Measurements from ENCODE around the gene UPF1.
"Not testable (repeated sequence)": the region's sequence is repeated elsewhere in the genome, so short reads cannot be mapped to it uniquely, and the experiment has no call there.

The UPF1 gene

DNA sequence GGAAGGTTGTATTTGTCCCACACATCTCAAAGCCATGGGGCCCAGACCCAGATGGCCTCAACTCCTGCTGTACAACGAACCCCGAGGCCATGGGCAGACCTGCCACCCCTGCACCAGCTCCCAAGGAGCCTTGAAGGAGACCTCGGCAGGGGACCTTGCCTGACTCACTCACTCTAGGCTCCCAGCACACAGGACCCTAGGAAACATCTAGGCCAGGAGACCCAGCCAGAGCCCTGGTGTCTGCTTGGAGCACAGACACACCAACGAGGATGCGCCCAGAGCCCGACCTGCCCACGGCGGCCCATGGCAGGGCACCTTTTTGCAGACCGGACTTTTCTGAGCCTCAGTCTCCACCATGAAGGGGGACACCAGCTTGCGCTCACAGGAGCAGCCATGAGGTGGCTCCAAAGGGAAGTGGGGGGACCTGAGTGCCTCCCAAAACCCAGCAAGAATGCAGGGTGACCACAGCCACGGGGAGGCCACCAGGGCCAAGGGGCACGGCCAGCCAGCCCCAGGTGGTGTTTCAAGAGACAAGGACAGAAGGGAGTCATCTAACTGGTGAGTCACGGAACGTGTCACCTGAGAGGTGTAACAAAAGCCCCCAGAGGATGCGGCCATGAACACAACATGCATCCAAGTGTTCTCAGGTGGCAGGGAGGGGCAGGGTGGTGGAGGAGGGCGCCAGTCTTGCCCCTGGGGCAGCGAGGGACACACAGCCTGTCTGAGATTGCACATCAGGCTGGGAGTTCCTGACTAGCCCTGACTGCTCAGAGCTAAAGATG, 69.1 kb downstream of the UPF1 start:
- no peak for DNase-seq

- DNase-seq: no peak
Measured at GRCh38 chr19:18901491-18901890, 69.7 kb downstream of the UPF1 start.

DNA sequence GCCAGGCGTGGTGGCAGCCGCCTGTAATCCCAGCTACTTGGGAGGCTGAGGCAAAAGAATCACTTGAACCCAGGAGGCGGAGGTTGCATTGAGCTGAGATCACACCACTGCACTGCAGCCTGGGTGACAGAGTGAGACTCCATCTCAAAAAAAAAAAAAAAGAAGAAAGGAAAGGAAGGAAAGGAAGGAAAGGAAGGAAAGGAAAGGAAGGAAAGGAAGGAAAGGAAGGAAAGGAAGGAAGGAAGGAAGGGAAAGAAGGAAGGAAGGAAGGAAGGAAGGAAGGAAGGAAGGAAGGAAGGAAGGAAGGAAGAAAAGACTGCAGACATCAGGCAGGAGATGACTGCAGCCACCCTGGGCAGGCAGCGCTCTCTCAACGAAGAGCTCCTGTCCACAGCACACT, 70.8 kb downstream of the UPF1 start:
- not testable (repeated sequence) for DNase-seq

GRCh38 chr19:18903156-18904037, 71.6 kb downstream of the UPF1 start:
- no peak for DNase-seq

- no peak for DNase-seq
Measured at GRCh38 chr19:18904334-18905057, 72.7 kb downstream of the UPF1 start.

- DNase-seq: no peak
Measured at GRCh38 chr19:18905058-18905456, 73.3 kb downstream of the UPF1 start.

DNA sequence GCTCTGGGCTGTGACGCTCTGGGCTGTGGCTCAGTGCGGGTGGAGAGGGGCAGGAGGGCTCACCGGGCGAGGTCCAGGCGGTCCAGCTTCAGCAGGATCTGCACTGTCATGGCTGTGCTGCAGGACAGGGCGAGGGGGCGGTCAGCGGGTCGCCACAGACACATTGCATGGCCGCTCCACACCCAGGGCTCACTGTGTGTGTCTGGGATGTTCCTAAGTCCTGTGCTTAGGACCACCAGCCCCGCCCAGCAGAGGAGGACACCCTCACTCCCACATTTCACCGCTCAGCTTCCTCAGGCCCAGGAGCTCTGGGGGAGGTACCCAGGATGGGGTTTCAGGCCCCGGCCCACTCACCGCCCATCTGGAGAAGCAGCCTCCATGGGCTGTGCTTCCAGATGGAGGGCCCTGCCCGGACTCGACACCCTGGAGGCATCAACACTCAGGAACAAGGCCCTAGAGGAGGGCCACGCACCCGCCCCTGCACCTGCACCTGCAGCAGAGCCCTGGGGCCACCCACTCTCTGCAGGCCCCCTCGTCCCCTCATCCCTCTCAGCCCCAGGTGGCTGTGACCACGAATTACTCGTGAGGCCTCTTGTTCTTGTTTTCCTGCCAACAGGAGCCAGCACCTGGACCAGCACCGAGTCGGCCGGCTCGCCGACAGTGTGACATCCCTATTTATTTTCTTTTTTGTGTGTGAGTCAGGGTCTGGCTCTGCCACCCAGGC, 73.9 kb downstream of the UPF1 start:
- DNase-seq: no peak

DNA sequence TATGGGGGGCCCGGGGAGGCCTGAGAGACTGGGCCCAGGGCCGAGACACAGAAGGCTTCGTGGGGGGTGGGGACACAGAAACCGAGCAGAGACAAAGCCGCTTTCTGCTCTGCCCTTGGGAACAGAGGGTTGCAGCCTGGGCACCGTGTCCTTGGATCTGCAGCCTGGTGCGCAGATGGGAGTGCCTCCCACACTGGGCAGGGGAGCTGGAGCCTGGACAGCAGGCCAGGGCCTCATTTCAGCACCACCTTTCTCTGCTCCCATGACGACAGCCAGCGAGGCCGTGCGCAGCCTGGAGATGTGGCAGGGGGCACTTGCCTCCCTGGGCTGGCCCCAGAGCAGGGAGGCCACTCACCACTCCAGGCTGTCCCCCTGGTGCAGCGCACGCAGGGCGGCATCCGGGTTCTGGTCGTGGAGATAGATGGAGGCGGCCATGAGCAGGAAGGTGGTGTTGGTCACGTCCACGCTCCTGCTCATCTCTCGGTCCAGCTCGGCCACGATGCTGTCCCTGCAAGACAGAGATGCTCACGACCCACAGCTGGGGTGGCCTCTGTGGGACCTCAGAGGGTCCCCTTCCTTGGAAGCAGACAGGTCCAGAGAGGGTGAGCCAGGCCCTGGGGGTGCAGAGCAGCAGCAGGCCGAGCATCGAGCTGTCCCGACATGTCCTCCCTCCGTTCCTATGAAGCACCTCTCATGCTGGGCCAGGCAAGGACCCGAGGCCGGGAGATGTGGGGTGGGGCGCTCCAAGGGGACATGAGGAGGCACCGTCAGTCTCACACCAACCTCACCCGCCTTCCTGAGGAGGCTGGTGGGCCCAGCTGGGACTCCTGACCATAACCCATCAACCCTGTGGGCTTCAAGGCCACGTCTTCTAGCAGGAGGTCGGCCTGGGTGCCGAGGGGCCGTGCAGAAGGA, 75.1 kb downstream of the UPF1 start:
- no peak for DNase-seq

GRCh38 chr19:18908917-18909619, 77.3 kb downstream of the UPF1 start:
- no peak for DNase-seq

DNA sequence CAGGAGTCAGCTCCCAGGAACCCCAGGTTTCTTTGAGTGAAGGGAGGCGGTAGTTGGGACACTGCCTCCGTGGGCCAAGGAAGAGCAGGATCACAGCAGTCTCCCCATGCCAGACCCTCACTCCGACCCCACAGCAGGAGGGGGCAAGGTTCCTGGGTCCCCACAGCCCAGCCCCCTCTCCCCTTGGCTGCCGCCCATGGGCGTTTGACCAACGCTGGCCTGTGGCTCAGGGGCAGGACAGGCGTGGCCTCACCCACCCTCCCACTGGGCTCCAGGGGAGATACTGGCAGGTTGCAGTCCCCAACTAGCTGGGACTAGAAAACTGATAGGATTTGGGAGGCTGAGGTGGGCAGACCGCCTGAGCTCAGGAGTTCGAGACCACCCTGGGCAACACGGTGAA, 78.3 kb downstream of the UPF1 start:
- DNase-seq: no peak

DNA sequence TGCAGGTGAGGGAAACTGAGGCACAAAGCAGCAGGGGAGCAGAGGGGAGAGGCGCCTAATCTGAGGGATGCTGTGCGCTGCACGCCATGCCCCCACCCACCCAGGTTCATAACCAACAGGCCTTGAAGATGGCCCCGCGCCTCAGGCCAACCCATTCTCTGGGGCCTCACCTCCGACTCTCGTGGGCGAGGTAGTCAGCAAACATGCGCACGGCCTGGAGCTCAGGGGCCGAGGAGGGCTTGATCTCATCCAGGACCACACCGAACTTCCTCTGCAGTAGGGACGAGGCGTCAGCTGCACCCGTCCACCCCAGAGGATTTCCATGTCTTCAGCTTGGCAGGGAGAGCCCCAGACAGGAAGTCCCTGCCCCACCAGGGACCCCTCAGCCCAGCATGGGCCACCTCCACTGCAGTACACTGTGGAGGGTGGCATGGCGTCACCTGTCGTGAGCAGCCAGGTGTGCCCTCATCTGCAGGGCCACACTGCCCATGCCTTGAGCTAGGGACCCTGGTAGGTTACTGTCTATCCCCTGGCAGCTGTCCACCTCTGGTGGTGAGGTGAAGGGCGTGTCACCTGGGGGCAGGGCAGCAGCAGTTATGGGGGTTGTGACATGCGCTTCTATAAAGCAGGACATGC, 79.2 kb downstream of the UPF1 start:
- no peak for DNase-seq

- DNase-seq: no peak
Measured at GRCh38 chr19:18912933-18913332, 81.2 kb downstream of the UPF1 start.

DNA sequence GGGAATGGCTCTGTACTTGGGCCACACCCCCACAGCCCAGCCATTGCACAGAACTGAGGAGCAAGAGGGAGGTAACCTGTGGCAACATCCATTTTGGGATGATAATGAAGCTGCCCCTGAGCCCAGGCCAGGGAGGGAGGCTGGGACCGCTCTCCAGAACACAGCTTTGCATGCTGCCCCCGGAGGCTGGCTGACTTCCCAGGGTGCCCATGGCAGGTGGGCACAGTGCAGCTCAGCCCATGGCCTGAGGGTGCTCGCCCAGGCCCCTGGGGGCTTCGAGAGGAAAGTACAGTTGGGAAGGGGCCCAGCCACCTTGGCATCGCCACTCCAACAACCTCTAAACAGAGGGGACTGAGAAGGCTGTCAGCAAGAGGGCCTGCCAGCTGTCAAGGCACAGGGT, 81.7 kb downstream of the UPF1 start:
- no peak for DNase-seq

DNA sequence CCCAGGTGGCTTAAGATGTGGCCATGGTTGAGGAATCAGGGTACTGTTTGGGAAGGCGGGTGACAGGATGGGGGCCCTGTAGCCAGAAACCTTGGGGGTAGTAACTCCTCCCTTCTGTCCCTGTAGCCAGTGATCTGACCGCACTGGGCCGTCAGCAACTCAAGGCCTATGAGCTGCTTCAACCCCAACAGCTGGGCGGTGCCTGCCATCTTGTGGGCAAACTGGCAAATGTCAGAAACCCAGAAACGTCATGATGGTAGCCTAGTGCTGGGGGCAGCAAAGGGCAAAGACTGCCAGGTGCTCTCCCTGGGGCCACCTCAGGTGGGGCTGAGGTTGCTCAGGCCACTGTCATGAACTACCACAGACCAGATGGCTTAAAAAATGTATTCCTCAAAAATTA, 83.9 kb downstream of the UPF1 start:
- DNase-seq: peak; percentile 36

DNA sequence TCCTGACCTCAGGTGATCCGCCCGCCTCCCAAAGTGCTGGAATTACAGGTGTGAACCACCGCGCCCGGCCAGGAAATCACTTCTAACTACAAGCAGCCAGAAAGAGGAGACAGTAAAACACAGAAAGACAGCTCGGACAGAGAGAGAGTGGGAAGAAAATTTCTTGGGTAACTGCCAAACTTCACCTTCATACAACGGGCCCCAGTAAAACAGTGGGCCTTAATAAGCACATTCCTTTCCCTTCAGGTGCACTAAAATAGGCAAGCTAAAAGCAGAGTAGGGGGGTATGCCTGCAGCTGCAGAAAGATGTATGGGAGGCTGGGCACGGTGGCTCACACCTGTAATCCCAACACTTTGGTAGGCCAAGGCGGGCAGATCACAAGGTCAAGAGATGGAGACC, 85.8 kb downstream of the UPF1 start:
- not testable (repeated sequence) for DNase-seq

Measured in NCI-H226 (cell line).